OCI-LY7 (cell line): ENCODE results near the gene AMZ1. TPM values are rescaled to one million over a fixed set of nuclear protein-coding genes. Genes with fewer than 3 reads are reported as not detected.

Experiments used
- BruUV-seq: library from RNA; stranded (reverse); fragments of 400-500 nt; replicated peaks from 2 replicates; lab custom pipeline; 2021; lab: Mats Ljungman, UMichigan
- CTCF ChIA-PET: fragments of 300-600 bp; sonication (Branson Sonifier 250); formaldehyde crosslinking; loops from one replicate; lab custom pipeline; 2022; ENCODE audit warnings: antibody characterized with exemption; ENCODE audit not compliant: unreplicated experiment; lab: Charles Lee
- POLR2A ChIA-PET: fragments of 300-600 bp; sonication (Branson Sonifier 250); formaldehyde crosslinking; loops from one replicate; lab custom pipeline; 2022; ENCODE audit warnings: antibody characterized with exemption; lab: Charles Lee
- DNase-seq: peaks from one replicate; pipeline ENCODE4 v3.0.0-alpha.2; 2015; ENCODE audit warnings: low spot score
- H2AFZ ChIP-seq: fragments of 200-600 bp; sonication (generic), shearing (Covaris generic); 2 replicates; pipeline ENCODE4 v1.6.1; 2014; ENCODE audit warnings: mild to moderate bottlenecking, antibody characterized with exemption, low read length, moderate library complexity
- H3K27ac ChIP-seq: fragments of 200-600 bp; sonication (generic); 2 replicates; pipeline ENCODE4 v1.5.1; 2014; ENCODE audit warnings: mixed run types, low read depth, mild to moderate bottlenecking, moderate library complexity, low read length, inconsistent platforms; ENCODE audit not compliant: poor library complexity, severe bottlenecking
- H3K36me3 ChIP-seq: fragments of 200-600 bp; sonication (generic); 2 replicates; pipeline ENCODE4 v1.6.1; 2014; ENCODE audit warnings: mild to moderate bottlenecking, antibody characterized with exemption, low read length, moderate library complexity, mixed read lengths; ENCODE audit not compliant: insufficient read depth
- H3K4me1 ChIP-seq: fragments of 200-600 bp; sonication (generic); 2 replicates; pipeline ENCODE4 v1.5.1; 2014; ENCODE audit warnings: mild to moderate bottlenecking, low read length; ENCODE audit not compliant: insufficient read depth, poor library complexity, severe bottlenecking
- H3K4me2 ChIP-seq: fragments of 200-600 bp; sonication (generic); 2 replicates; pipeline ENCODE4 v1.6.1; 2014; ENCODE audit warnings: mild to moderate bottlenecking, low read length
- H3K4me3 ChIP-seq: fragments of 200-600 bp; sonication (generic); 2 replicates; pipeline ENCODE4 v1.5.1; 2014; ENCODE audit warnings: mild to moderate bottlenecking, low read depth, low read length; ENCODE audit not compliant: poor library complexity, severe bottlenecking
- H3K79me2 ChIP-seq: fragments of 200-600 bp; sonication (generic); 2 replicates; pipeline ENCODE4 v1.6.1; 2016; ENCODE audit warnings: low read depth, mild to moderate bottlenecking, low read length, moderate library complexity, mixed read lengths; ENCODE audit not compliant: insufficient read depth
- H3K9me2 ChIP-seq: fragments of 200-600 bp; sonication (generic); 2 replicates; pipeline ENCODE4 v1.6.1; 2016; ENCODE audit warnings: mild to moderate bottlenecking, low read length, mixed read lengths; ENCODE audit not compliant: insufficient read depth
- H3K9me3 ChIP-seq: fragments of 200-600 bp; sonication (generic); 2 replicates; pipeline ENCODE4 v1.6.1; 2014; ENCODE audit warnings: mild to moderate bottlenecking, mixed run types, low read length, mixed read lengths
- H4K20me1 ChIP-seq: fragments of 200-600 bp; sonication (generic); 2 replicates; pipeline ENCODE4 v1.6.1; 2014; ENCODE audit warnings: mild to moderate bottlenecking, antibody characterized with exemption, low read length, moderate library complexity, mixed read lengths; ENCODE audit not compliant: insufficient read depth
- EZH2phosphoT487 ChIP-seq: fragments of 200-600 bp; sonication (generic); IDR thresholded peaks from 2 replicates; pipeline ENCODE4 v1.6.1; 2018; ENCODE audit warnings: low read depth, borderline replicate concordance, mild to moderate bottlenecking, mixed run types, antibody characterized with exemption, low read length, moderate library complexity, mixed read lengths
- intact Hi-C: fragments of 100-400 bp; cut with micrococcal nuclease; formaldehyde crosslinking; loops from one replicate; pipeline ENCODE4 v1.10.0; 2022; ENCODE audit not compliant: unreplicated experiment
- total RNA-seq, 2 experiments: library from RNA; depleted of rRNA in 1 of 2; stranded (reverse); fragments of >200 nt in 1 of 2; shearing (Covaris generic) in 1 of 2; gene quantifications; 2 replicates each; pipeline ENCODE4 v1.2.3, GENCODE V29; 2014 to 2022
- TF ChIP-seq, protein P1 (sequence below): fragments of 200-600 bp; sonication (generic); conservative IDR thresholded peaks from 2 replicates; pipeline ENCODE4 v1.5.1; 2014; ENCODE audit warnings: mild to moderate bottlenecking, antibody characterized with exemption, low read length, moderate library complexity, mixed read lengths

The AMZ1 gene
- total RNA-seq, 2 experiments from 2014 or later, result 1.4 to 2.7 TPM

DNA sequence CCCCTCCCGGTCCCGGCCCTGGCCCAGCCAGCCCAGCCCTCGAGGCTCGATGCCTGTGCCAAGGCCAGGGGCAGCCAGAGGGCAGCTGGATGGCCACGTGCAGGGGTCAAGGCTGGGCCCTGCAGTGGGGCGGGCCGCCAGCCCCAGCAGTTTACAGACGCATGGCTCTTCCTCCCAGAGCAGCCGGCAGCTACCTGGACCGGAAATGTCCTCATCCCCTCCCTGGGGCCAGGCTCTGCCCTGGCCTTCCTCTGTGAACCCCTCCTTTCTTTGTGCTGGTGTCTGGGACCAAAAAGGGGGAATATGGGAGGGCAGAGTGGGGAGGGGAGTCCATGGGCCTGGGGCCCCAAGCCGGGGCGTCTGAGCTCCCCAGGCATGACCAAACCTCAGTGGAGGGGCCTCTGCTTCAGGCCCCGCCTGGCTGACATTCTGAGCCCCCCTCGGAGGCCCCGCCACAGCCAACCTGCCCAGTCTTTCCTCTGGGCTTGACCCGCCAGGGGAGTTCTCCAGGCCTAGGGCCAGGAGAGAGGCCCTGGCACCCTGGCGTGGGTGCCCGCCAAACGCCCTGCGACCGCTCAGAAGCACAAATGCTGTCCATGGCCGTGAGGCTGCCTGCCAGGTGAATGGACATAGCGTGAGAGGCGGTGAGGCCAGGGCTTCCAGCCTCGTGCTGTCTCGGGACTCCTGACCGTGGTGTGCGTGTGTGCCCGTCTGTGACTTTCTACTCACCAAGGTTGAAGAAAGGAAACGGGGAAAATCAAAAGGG lies 24.7 kb upstream of the AMZ1 start:
- CTCF ChIA-PET, result no interaction called here

DNA sequence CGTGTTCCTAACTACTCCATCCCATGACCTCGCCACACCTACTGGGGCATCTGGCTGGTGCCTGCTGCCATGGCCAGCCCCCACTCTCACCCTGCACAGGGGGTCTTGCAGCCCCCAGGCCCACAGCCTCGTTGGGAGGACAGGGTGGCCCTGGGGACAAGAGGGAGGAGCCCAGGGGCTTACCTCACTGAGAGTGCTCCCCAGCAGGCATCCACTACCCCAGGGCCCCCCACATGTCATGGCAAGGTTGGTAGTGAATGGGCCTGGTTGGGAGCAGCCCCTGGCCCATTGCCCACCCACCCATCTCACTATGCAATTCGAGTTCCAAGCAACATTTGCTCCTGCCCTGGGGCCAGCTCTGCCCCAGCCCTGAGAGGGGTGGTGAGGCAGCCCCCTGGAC lies 24.0 kb upstream of the AMZ1 start:
- ChIA-PET CTCF (no interaction called here), POLR2A (no interaction called here)
- no peak for DNase-seq
- no peaks in the 10 kb centered on the region for H3K79me2 ChIP-seq
- no peaks in the 10 kb centered on the region for H4K20me1 ChIP-seq
- no peaks in the 10 kb centered on the region for H3K4me1 ChIP-seq
- no TSS peak for BruUV-seq
- no peak overlapping the region for H3K27ac ChIP-seq
- H3K9me3 ChIP-seq, result no peaks in the 10 kb centered on the region
- no peak overlapping the region for H2AFZ ChIP-seq
- H3K9me2 ChIP-seq, result no peaks in the 10 kb centered on the region
- no peaks in the 10 kb centered on the region for H3K36me3 ChIP-seq
- intact Hi-C loops, result no loop called here
- H3K4me2 ChIP-seq, result no peak overlapping the region
- no peak overlapping the region for H3K4me3 ChIP-seq
- no peak for TF ChIP-seq EZH2phosphoT487
- TF ChIP-seq, protein P1, sequence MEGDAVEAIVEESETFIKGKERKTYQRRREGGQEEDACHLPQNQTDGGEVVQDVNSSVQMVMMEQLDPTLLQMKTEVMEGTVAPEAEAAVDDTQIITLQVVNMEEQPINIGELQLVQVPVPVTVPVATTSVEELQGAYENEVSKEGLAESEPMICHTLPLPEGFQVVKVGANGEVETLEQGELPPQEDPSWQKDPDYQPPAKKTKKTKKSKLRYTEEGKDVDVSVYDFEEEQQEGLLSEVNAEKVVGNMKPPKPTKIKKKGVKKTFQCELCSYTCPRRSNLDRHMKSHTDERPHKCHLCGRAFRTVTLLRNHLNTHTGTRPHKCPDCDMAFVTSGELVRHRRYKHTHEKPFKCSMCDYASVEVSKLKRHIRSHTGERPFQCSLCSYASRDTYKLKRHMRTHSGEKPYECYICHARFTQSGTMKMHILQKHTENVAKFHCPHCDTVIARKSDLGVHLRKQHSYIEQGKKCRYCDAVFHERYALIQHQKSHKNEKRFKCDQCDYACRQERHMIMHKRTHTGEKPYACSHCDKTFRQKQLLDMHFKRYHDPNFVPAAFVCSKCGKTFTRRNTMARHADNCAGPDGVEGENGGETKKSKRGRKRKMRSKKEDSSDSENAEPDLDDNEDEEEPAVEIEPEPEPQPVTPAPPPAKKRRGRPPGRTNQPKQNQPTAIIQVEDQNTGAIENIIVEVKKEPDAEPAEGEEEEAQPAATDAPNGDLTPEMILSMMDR, result no peak

More for the DNA sequence above, 24.7 kb upstream of the AMZ1 start:
- POLR2A ChIA-PET, result no interaction called here
- intact Hi-C loops, result no loop called here
- H2AFZ ChIP-seq, result no peak overlapping the region
- H3K79me2 ChIP-seq, result no peaks in the 10 kb centered on the region
- H4K20me1 ChIP-seq, result no peaks in the 10 kb centered on the region
- TF ChIP-seq, protein P1, result no peak
- no peak for TF ChIP-seq EZH2phosphoT487
- no TSS peak for BruUV-seq
- no peak overlapping the region for H3K27ac ChIP-seq
- no peaks in the 10 kb centered on the region for H3K4me1 ChIP-seq
- no peaks in the 10 kb centered on the region for H3K9me2 ChIP-seq
- no peak overlapping the region for H3K4me2 ChIP-seq
- no peak for DNase-seq
- no peak overlapping the region for H3K4me3 ChIP-seq
- H3K9me3 ChIP-seq, result no peaks in the 10 kb centered on the region
- H3K36me3 ChIP-seq, result no peaks in the 10 kb centered on the region

DNA sequence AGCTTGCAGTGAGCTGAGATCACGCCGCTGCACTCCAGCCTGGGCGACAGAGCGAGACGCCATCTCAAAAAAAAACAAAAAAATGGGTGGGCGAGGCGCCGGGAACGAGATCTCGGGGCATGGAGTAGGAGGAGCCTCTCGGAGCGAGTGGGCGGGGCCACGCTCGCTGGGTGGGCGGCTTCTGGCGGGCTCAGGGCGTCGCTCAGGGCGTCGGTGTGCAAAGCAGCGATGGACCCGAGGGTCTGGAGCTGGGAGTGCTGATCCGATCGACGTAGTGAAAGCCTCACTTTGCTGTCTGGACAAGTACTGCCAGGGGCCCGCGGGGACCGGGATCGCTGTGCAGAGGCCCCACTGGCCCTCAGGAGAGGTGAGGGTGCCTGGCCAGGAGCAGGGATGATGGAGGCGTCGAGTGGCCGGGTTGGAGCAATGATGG lies 22.6 kb upstream of the AMZ1 start:
- no peaks in the 10 kb centered on the region for H3K4me1 ChIP-seq
- CTCF ChIA-PET, result no interaction called here
- POLR2A ChIA-PET, result no interaction called here
- no peak overlapping the region for H3K27ac ChIP-seq
- H3K4me2 ChIP-seq, result no peak overlapping the region
- H3K36me3 ChIP-seq, result no peaks in the 10 kb centered on the region
- no peaks in the 10 kb centered on the region for H3K79me2 ChIP-seq
- no TSS peak for BruUV-seq
- no peak overlapping the region for H3K4me3 ChIP-seq
- no peak overlapping the region for H2AFZ ChIP-seq
- intact Hi-C loops, result no loop called here
- DNase-seq, result no peak
- no peak for TF ChIP-seq EZH2phosphoT487
- TF ChIP-seq, protein P1, result no peak
- H3K9me2 ChIP-seq, result no peaks in the 10 kb centered on the region
- no peaks in the 10 kb centered on the region for H3K9me3 ChIP-seq
- H4K20me1 ChIP-seq, result no peaks in the 10 kb centered on the region
